ENCODE measurements around the gene POLL. TPM values are rescaled to one million over a fixed set of nuclear protein-coding genes. Genes with fewer than 3 reads are reported as not detected.
A peak's percentile ranks its signal among the peaks of the same experiment; 100 is the strongest.

Gene POLL
- total RNA-seq, 6 experiments from 2014 or later = 19.3 to 20.9 (median 19.7) TPM

DNA sequence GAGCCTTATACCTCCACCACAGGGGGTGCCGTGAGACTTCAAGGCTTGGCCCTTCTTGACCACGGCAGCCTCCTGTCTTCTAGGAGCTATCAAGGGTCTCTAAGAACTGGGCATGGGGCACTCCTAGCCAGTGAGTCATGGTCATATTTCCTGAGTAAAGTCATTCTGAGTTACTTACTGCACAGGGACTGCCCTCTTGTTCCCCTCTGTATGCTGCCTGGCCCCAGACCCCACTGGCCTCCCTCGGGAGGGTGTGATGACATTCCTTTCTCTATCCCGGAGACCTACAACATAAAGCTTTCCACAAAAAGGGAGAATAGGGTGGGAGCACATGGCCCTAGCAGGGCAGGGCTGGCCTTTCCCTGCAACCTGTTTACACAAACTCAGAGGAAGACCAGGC is 21.4 kb upstream of the POLL start:
- TF ChIP-seq, protein P1, sequence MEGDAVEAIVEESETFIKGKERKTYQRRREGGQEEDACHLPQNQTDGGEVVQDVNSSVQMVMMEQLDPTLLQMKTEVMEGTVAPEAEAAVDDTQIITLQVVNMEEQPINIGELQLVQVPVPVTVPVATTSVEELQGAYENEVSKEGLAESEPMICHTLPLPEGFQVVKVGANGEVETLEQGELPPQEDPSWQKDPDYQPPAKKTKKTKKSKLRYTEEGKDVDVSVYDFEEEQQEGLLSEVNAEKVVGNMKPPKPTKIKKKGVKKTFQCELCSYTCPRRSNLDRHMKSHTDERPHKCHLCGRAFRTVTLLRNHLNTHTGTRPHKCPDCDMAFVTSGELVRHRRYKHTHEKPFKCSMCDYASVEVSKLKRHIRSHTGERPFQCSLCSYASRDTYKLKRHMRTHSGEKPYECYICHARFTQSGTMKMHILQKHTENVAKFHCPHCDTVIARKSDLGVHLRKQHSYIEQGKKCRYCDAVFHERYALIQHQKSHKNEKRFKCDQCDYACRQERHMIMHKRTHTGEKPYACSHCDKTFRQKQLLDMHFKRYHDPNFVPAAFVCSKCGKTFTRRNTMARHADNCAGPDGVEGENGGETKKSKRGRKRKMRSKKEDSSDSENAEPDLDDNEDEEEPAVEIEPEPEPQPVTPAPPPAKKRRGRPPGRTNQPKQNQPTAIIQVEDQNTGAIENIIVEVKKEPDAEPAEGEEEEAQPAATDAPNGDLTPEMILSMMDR (IDR thresholded peaks at IDR 0.05) = no peak
- peaks cover 13% of the 10 kb centered on the region; the same call in 1 of the 2 replicates for H3K36me3 Mint-ChIP-seq (ENCODE audit: low read depth)
- H3K27ac Mint-ChIP-seq = peak overlapping the region; percentile 36; the same call in 1 of the 2 replicates
- H3K4me1 Mint-ChIP-seq (ENCODE audit: low read depth) = peaks cover 22% of the 10 kb centered on the region
- no peaks in the 10 kb centered on the region for H3K9me3 Mint-ChIP-seq
- H3K27me3 Mint-ChIP-seq (ENCODE audit: insufficient read depth) = peaks cover 5% of the 10 kb centered on the region
- DNase-seq = no peak
- H3K4me3 Mint-ChIP-seq = no peak overlapping the region; the same call in 1 of the 2 replicates

DNA sequence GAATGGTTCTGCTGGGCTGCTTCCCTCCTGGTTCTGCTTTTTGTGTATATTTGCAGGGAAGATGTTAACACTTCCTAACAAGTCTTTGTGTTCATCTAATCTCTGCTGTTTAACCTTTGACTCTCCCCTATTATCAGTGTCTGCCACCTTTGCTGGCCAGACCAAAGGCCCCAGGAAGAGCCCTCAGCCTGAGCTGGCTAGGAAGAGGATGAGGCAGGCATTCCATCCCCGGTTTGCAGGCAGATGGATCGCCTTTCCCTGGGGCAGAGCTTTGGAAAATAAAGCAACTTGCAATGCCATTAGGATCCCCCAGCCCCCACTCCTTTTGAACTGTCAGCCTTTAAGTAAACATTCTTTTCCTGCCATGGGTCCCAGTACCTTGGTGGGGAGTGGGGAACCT is 19.1 kb upstream of the POLL start:
- TF ChIP-seq, protein P1 (IDR thresholded peaks at IDR 0.05) = no peak
- no peak for DNase-seq
- no peak overlapping the region for H3K4me3 Mint-ChIP-seq
- H3K9me3 Mint-ChIP-seq = no peaks in the 10 kb centered on the region
- H3K36me3 Mint-ChIP-seq (ENCODE audit: low read depth) = peaks cover 13% of the 10 kb centered on the region; the same call in 1 of the 2 replicates
- H3K27me3 Mint-ChIP-seq (ENCODE audit: insufficient read depth) = peaks cover 5% of the 10 kb centered on the region
- no peak overlapping the region for H3K27ac Mint-ChIP-seq
- peaks cover 22% of the 10 kb centered on the region for H3K4me1 Mint-ChIP-seq (ENCODE audit: low read depth)

DNA sequence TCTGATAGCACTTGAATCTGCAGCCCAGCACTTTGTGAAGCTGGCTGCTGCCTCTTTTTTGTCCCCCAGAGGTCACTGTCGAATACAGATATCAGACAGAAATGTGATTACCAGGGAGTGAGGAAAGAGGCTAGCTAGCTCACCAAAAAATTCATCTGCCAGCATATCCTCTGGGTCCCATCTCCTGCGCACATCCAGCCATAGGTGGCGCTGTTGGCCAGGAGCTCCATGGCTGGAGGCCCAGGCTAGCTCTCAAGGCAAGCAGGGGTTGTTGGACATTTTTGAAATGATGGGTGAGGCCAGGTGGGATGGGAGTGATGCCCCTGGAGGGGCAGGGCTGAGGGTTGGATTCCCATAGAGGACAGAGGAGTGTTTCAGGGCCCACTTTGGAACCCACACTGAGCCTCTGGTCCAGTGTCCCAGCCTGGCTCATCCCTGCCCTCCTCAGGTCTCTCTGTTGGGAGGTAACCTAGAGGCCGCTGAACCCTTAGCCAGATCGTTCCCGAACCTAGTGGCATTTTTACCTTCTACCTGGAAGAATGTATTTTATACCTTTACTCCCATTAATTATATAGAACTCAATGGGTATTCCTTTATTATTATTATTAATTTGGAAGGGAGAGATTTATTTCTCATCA is 14.8 kb upstream of the POLL start:
- Mint-ChIP-seq H3K9me3 (no peaks in the 10 kb centered on the region), H3K4me3 (no peak overlapping the region), H3K27ac (no peak overlapping the region), H3K27me3 (ENCODE audit: insufficient read depth) (peaks cover 3% of the 10 kb centered on the region), H3K36me3 (ENCODE audit: low read depth) (peaks cover 8% of the 10 kb centered on the region; the same call in 1 of the 2 replicates), H3K4me1 (ENCODE audit: low read depth) (no peaks in the 10 kb centered on the region)
- DNase-seq = peak; percentile 82
- TF ChIP-seq, protein P1 (IDR thresholded peaks at IDR 0.05) = peak; percentile 99

- Mint-ChIP-seq H3K36me3 (ENCODE audit: low read depth) (peaks cover 3% of the 10 kb centered on the region; the same call in 1 of the 2 replicates), H3K9me3 (no peaks in the 10 kb centered on the region), H3K4me3 (no peak overlapping the region), H3K4me1 (ENCODE audit: low read depth) (no peaks in the 10 kb centered on the region), H3K27ac (no peak overlapping the region), H3K27me3 (ENCODE audit: insufficient read depth) (peaks cover 3% of the 10 kb centered on the region)
- DNase-seq = no peak
- TF ChIP-seq, protein P1 (IDR thresholded peaks at IDR 0.05) = no peak
These were observed 13.5 kb upstream of the POLL start for GRCh38 chr10:101601541-101601940.

GRCh38 chr10:101597091-101597900 is 9.2 kb upstream of the POLL start:
- no peaks in the 10 kb centered on the region for H3K4me1 Mint-ChIP-seq (ENCODE audit: low read depth)
- H3K27ac Mint-ChIP-seq = no peak overlapping the region
- no peaks in the 10 kb centered on the region for H3K27me3 Mint-ChIP-seq (ENCODE audit: insufficient read depth)
- H3K9me3 Mint-ChIP-seq = no peaks in the 10 kb centered on the region
- no peak overlapping the region for H3K4me3 Mint-ChIP-seq
- no peak for DNase-seq
- no peaks in the 10 kb centered on the region for H3K36me3 Mint-ChIP-seq (ENCODE audit: low read depth)
- TF ChIP-seq, protein P1 (IDR thresholded peaks at IDR 0.05) = no peak

Data from HFFc6 (cell line).